Neural cell (in vitro differentiated cells): ENCODE data around the gene TSEN2.

Experiments
- EP300 ChIP-seq: fragments of 450-650 bp; conservative IDR thresholded peaks from 2 replicates; pipeline ENCODE4 v1.6.1; 2014; ENCODE audit warnings: antibody characterized with exemption, mild to moderate bottlenecking, moderate library complexity; ENCODE audit not compliant: poor library complexity, severe bottlenecking
- EZH2 ChIP-seq: fragments of 200-600, 300-800 bp; shearing (Covaris generic), sonication (generic); IDR thresholded peaks from 2 replicates; pipeline ENCODE4 v1.6.1; 2014; ENCODE audit warnings: antibody characterized with exemption, low read length, borderline replicate concordance, mild to moderate bottlenecking; ENCODE audit not compliant: insufficient read depth, poor library complexity, severe bottlenecking
- MXI1 ChIP-seq: fragments of 450-650 bp; conservative IDR thresholded peaks from 2 replicates; pipeline ENCODE4 v1.6.1; 2014; ENCODE audit warnings: antibody characterized with exemption, mild to moderate bottlenecking; ENCODE audit not compliant: poor library complexity, severe bottlenecking
- POLR2AphosphoS5 ChIP-seq: IDR thresholded peaks from 2 replicates; pipeline ENCODE4 v1.6.1; 2012
- RAD21 ChIP-seq: fragments of 450-650 bp; conservative IDR thresholded peaks from 2 replicates; pipeline ENCODE4 v1.6.1; 2014; ENCODE audit warnings: antibody characterized with exemption, mild to moderate bottlenecking, moderate library complexity
- SMC3 ChIP-seq: fragments of 450-650 bp; conservative IDR thresholded peaks from 2 replicates; pipeline ENCODE4 v1.6.1; 2014; ENCODE audit warnings: antibody characterized with exemption, mild to moderate bottlenecking, moderate library complexity; ENCODE audit not compliant: poor library complexity
- TAF1 ChIP-seq: IDR thresholded peaks from 2 replicates; pipeline ENCODE4 v1.6.1; 2012; ENCODE audit warnings: low read depth
- TF ChIP-seq, protein P1 (sequence below): fragments of 450-650 bp; IDR thresholded peaks from 2 replicates; pipeline ENCODE4 v1.5.1; 2014; ENCODE audit warnings: antibody characterized with exemption, mild to moderate bottlenecking, moderate library complexity; ENCODE audit not compliant: poor library complexity, severe bottlenecking
- TF ChIP-seq, protein P2 (sequence below): IDR thresholded peaks from 2 replicates; pipeline ENCODE4 v1.6.1; 2012; ENCODE audit warnings: borderline replicate concordance

GRCh38 chr3:12479919-12480427 lies 4.3 kb upstream of the TSEN2 start:
- TF ChIP-seq, protein P1, sequence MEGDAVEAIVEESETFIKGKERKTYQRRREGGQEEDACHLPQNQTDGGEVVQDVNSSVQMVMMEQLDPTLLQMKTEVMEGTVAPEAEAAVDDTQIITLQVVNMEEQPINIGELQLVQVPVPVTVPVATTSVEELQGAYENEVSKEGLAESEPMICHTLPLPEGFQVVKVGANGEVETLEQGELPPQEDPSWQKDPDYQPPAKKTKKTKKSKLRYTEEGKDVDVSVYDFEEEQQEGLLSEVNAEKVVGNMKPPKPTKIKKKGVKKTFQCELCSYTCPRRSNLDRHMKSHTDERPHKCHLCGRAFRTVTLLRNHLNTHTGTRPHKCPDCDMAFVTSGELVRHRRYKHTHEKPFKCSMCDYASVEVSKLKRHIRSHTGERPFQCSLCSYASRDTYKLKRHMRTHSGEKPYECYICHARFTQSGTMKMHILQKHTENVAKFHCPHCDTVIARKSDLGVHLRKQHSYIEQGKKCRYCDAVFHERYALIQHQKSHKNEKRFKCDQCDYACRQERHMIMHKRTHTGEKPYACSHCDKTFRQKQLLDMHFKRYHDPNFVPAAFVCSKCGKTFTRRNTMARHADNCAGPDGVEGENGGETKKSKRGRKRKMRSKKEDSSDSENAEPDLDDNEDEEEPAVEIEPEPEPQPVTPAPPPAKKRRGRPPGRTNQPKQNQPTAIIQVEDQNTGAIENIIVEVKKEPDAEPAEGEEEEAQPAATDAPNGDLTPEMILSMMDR = peak; percentile 91
- no peak for TF ChIP-seq POLR2AphosphoS5
- no peak for TF ChIP-seq EP300
- TF ChIP-seq SMC3 = peak; percentile 95
- no peak for TF ChIP-seq EZH2
- TF ChIP-seq, protein P2, sequence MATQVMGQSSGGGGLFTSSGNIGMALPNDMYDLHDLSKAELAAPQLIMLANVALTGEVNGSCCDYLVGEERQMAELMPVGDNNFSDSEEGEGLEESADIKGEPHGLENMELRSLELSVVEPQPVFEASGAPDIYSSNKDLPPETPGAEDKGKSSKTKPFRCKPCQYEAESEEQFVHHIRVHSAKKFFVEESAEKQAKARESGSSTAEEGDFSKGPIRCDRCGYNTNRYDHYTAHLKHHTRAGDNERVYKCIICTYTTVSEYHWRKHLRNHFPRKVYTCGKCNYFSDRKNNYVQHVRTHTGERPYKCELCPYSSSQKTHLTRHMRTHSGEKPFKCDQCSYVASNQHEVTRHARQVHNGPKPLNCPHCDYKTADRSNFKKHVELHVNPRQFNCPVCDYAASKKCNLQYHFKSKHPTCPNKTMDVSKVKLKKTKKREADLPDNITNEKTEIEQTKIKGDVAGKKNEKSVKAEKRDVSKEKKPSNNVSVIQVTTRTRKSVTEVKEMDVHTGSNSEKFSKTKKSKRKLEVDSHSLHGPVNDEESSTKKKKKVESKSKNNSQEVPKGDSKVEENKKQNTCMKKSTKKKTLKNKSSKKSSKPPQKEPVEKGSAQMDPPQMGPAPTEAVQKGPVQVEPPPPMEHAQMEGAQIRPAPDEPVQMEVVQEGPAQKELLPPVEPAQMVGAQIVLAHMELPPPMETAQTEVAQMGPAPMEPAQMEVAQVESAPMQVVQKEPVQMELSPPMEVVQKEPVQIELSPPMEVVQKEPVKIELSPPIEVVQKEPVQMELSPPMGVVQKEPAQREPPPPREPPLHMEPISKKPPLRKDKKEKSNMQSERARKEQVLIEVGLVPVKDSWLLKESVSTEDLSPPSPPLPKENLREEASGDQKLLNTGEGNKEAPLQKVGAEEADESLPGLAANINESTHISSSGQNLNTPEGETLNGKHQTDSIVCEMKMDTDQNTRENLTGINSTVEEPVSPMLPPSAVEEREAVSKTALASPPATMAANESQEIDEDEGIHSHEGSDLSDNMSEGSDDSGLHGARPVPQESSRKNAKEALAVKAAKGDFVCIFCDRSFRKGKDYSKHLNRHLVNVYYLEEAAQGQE = no peak
- TF ChIP-seq RAD21 = peak; percentile 88
- no peak for TF ChIP-seq MXI1
- TF ChIP-seq TAF1 = no peak
